Measurements from ENCODE around the gene PRR30.
A peak's percentile ranks its signal among the peaks of the same experiment; 100 is the strongest.

PRR30 gene

GRCh38 chr2:27128668-27129571 is 10.3 kb downstream of the PRR30 start:
- POLR2A ChIA-PET, result no interaction called here
- peaks cover 2 to 41% (median 32%) of the 10 kb centered on the region in 4 experiments for H3K36me3 ChIP-seq (ENCODE audit: control insufficient read depth in 4 of 4, insufficient read depth in 4 of 4, low read length in 3 of 4)
- CTCF ChIA-PET, result interaction anchor here (1.0 kb wide), 1 partner anchor 17 kb away, joined by 3 read pairs; no protein-coding TSS in a partner anchor
- H3K4me1 ChIP-seq (ENCODE audit: control extremely low read depth in 1 of 4, control insufficient read depth in 4 of 4, insufficient read depth in 4 of 4, low read length in 3 of 4), result peaks cover 5 to 17% (median 12%) of the 10 kb centered on the region in 4 experiments
- DNase-seq, result peak in 2 of 3 donors; percentile 29 to 36
- H3K9me3 ChIP-seq (ENCODE audit: control extremely low read depth in 1 of 5, control insufficient read depth in 4 of 5, insufficient read depth in 2 of 5, low read depth in 1 of 5, low read length in 4 of 5), result no peaks in the 10 kb centered on the region
- 90% methylated on average over 8 of the region's 11 CpGs for WGBS (ENCODE audit: insufficient coverage)
- no peak overlapping the region for H3K27ac ChIP-seq (ENCODE audit: insufficient read depth in 1 of 2, low read depth in 1 of 2, low read length in 2 of 2, poor library complexity in 1 of 2, severe bottlenecking in 2 of 2)
- H3K27me3 ChIP-seq (replicated peaks in 2 of 5; ENCODE audit: control insufficient read depth in 4 of 5, insufficient read depth in 5 of 5, low read length in 4 of 5), result no peaks in the 10 kb centered on the region
- H3K4me3 ChIP-seq (ENCODE audit: control insufficient read depth in 1 of 7, extremely low read depth in 1 of 7, insufficient read depth in 4 of 7, low read depth in 2 of 7, low read length in 6 of 7), result no peak overlapping the region

- Histone ChIP-seq H3K9me3 (ENCODE audit: control extremely low read depth in 1 of 5, control insufficient read depth in 4 of 5, insufficient read depth in 2 of 5, low read depth in 1 of 5, low read length in 4 of 5) (no peaks in the 10 kb centered on the region), H3K4me1 (ENCODE audit: control extremely low read depth in 1 of 4, control insufficient read depth in 4 of 4, insufficient read depth in 4 of 4, low read length in 3 of 4) (peaks cover 0 to 13% (median 11%) of the 10 kb centered on the region in 4 experiments), H3K27ac (ENCODE audit: insufficient read depth in 1 of 2, low read depth in 1 of 2, low read length in 2 of 2, poor library complexity in 1 of 2, severe bottlenecking in 2 of 2) (no peak overlapping the region), H3K27me3 (replicated peaks in 2 of 5; ENCODE audit: control insufficient read depth in 4 of 5, insufficient read depth in 5 of 5, low read length in 4 of 5) (peaks cover 0 to 2% (median 0%) of the 10 kb centered on the region in 5 experiments), H3K36me3 (ENCODE audit: control insufficient read depth in 4 of 4, insufficient read depth in 4 of 4, low read length in 3 of 4) (peaks cover 2 to 39% (median 31%) of the 10 kb centered on the region in 4 experiments), H3K4me3 (ENCODE audit: control insufficient read depth in 1 of 7, extremely low read depth in 1 of 7, insufficient read depth in 4 of 7, low read depth in 2 of 7, low read length in 6 of 7) (no peak overlapping the region)
- ChIA-PET POLR2A (no interaction called here), CTCF (interaction anchor here (1.0 kb wide), 1 partner anchor 17 kb away, joined by 3 read pairs; no protein-coding TSS in a partner anchor)
- 93% methylated on average over 7 of the region's 9 CpGs for WGBS (ENCODE audit: insufficient coverage)
- DNase-seq, result no peak
Measured at GRCh38 chr2:27127883-27128667, 11.1 kb downstream of the PRR30 start.

- Histone ChIP-seq H3K27me3 (replicated peaks in 2 of 5; ENCODE audit: control insufficient read depth in 4 of 5, insufficient read depth in 5 of 5, low read length in 4 of 5) (peaks cover 0 to 9% (median 0%) of the 10 kb centered on the region in 5 experiments), H3K4me1 (ENCODE audit: control extremely low read depth in 1 of 4, control insufficient read depth in 4 of 4, insufficient read depth in 4 of 4, low read length in 3 of 4) (peaks cover 0 to 19% (median 14%) of the 10 kb centered on the region in 4 experiments), H3K9me3 (ENCODE audit: control extremely low read depth in 1 of 5, control insufficient read depth in 4 of 5, insufficient read depth in 2 of 5, low read depth in 1 of 5, low read length in 4 of 5) (no peaks in the 10 kb centered on the region), H3K4me3 (ENCODE audit: control insufficient read depth in 1 of 7, extremely low read depth in 1 of 7, insufficient read depth in 4 of 7, low read depth in 2 of 7, low read length in 6 of 7) (no peak overlapping the region), H3K27ac (ENCODE audit: insufficient read depth in 1 of 2, low read depth in 1 of 2, low read length in 2 of 2, poor library complexity in 1 of 2, severe bottlenecking in 2 of 2) (no peak overlapping the region), H3K36me3 (ENCODE audit: control insufficient read depth in 4 of 4, insufficient read depth in 4 of 4, low read length in 3 of 4) (peaks cover 0 to 21% (median 15%) of the 10 kb centered on the region in 4 experiments)
- ChIA-PET CTCF (no interaction called here), POLR2A (interaction anchor here (0.6 kb wide), 1 partner anchor 29 kb away, joined by 3 read pairs; no protein-coding TSS in a partner anchor)
- DNase-seq, result no peak
- WGBS (ENCODE audit: insufficient coverage), result 63% methylated on average over 3 of the region's 5 CpGs
Measured at GRCh38 chr2:27126252-27126710, 12.9 kb downstream of the PRR30 start.

GRCh38 chr2:27125104-27125503 is 14.1 kb downstream of the PRR30 start:
- H3K36me3 ChIP-seq (ENCODE audit: control insufficient read depth in 4 of 4, insufficient read depth in 4 of 4, low read length in 3 of 4), result peaks cover 0 to 9% (median 6%) of the 10 kb centered on the region in 4 experiments
- no peak overlapping the region for H3K27ac ChIP-seq (ENCODE audit: insufficient read depth in 1 of 2, low read depth in 1 of 2, low read length in 2 of 2, poor library complexity in 1 of 2, severe bottlenecking in 2 of 2)
- DNase-seq, result no peak
- ChIA-PET POLR2A (no interaction called here), CTCF (interaction anchor here (2.6 to 3.0 kb wide), 2 partner anchors 8 to 23 kb away, joined by 8 to 31 read pairs; partner anchors contain the start of gene PREB)
- no peaks in the 10 kb centered on the region for H3K9me3 ChIP-seq (ENCODE audit: control extremely low read depth in 1 of 5, control insufficient read depth in 4 of 5, insufficient read depth in 2 of 5, low read depth in 1 of 5, low read length in 4 of 5)
- 100% methylated on average over 1 of the region's 3 CpGs for WGBS (ENCODE audit: insufficient coverage)
- peaks cover 0 to 19% (median 14%) of the 10 kb centered on the region in 4 experiments for H3K4me1 ChIP-seq (ENCODE audit: control extremely low read depth in 1 of 4, control insufficient read depth in 4 of 4, insufficient read depth in 4 of 4, low read length in 3 of 4)
- H3K4me3 ChIP-seq (ENCODE audit: control insufficient read depth in 1 of 7, extremely low read depth in 1 of 7, insufficient read depth in 4 of 7, low read depth in 2 of 7, low read length in 6 of 7), result no peak overlapping the region
- peaks cover 0 to 12% (median 0%) of the 10 kb centered on the region in 5 experiments for H3K27me3 ChIP-seq (replicated peaks in 2 of 5; ENCODE audit: control insufficient read depth in 4 of 5, insufficient read depth in 5 of 5, low read length in 4 of 5)

- Histone ChIP-seq H3K9me3 (ENCODE audit: control extremely low read depth in 1 of 5, control insufficient read depth in 4 of 5, insufficient read depth in 2 of 5, low read depth in 1 of 5, low read length in 4 of 5) (no peaks in the 10 kb centered on the region), H3K27me3 (replicated peaks in 2 of 5; ENCODE audit: control insufficient read depth in 4 of 5, insufficient read depth in 5 of 5, low read length in 4 of 5) (peaks cover 0 to 20% (median 0%) of the 10 kb centered on the region in 5 experiments), H3K27ac (ENCODE audit: insufficient read depth in 1 of 2, low read depth in 1 of 2, low read length in 2 of 2, poor library complexity in 1 of 2, severe bottlenecking in 2 of 2) (no peak within 1 kb of the TSS), H3K4me3 (ENCODE audit: control insufficient read depth in 1 of 7, extremely low read depth in 1 of 7, insufficient read depth in 4 of 7, low read depth in 2 of 7, low read length in 6 of 7) (peak within 1 kb of the TSS; percentile 59 to 86 (median 74)), H3K36me3 (ENCODE audit: control insufficient read depth in 4 of 4, insufficient read depth in 4 of 4, low read length in 3 of 4) (no peaks in the 10 kb centered on the region), H3K4me1 (ENCODE audit: control extremely low read depth in 1 of 4, control insufficient read depth in 4 of 4, insufficient read depth in 4 of 4, low read length in 3 of 4) (peaks cover 0 to 26% (median 21%) of the 10 kb centered on the region in 4 experiments)
- peak; percentile 52 to 79 (median 66) for DNase-seq
- 12% methylated on average over 32 of the region's 47 CpGs for WGBS (ENCODE audit: insufficient coverage)
- POLR2A ChIA-PET, result interaction anchor here (1.8 kb wide), 1 partner anchor 10 kb away, joined by 8 read pairs; the partner anchor contains the start of gene PREB
- CTCF ChIA-PET, result interaction anchor here (0.7 to 3.0 kb wide), 14 partner anchors 10 to 75 kb away, joined by 3 to 31 read pairs (median 4); partner anchors contain the start of gene PREB
Measured at GRCh38 chr2:27123302-27124150, 15.7 kb downstream of the PRR30 start, which contains the start of gene ABHD1. Gene ABHD1, plus strand, starts transcription at chr2:27123815. Its CDS starts 134 bp downstream, at chr2:27123949.

GRCh38 chr2:27122791-27123190 is 16.4 kb downstream of the PRR30 start:
- Histone ChIP-seq H3K9me3 (ENCODE audit: control extremely low read depth in 1 of 5, control insufficient read depth in 4 of 5, insufficient read depth in 2 of 5, low read depth in 1 of 5, low read length in 4 of 5) (no peaks in the 10 kb centered on the region), H3K4me1 (ENCODE audit: control extremely low read depth in 1 of 4, control insufficient read depth in 4 of 4, insufficient read depth in 4 of 4, low read length in 3 of 4) (peaks cover 0 to 33% (median 25%) of the 10 kb centered on the region in 4 experiments), H3K27ac (ENCODE audit: insufficient read depth in 1 of 2, low read depth in 1 of 2, low read length in 2 of 2, poor library complexity in 1 of 2, severe bottlenecking in 2 of 2) (no peak overlapping the region), H3K36me3 (ENCODE audit: control insufficient read depth in 4 of 4, insufficient read depth in 4 of 4, low read length in 3 of 4) (no peaks in the 10 kb centered on the region), H3K27me3 (replicated peaks in 2 of 5; ENCODE audit: control insufficient read depth in 4 of 5, insufficient read depth in 5 of 5, low read length in 4 of 5) (peaks cover 0 to 23% (median 0%) of the 10 kb centered on the region in 5 experiments), H3K4me3 (ENCODE audit: control insufficient read depth in 1 of 7, extremely low read depth in 1 of 7, insufficient read depth in 4 of 7, low read depth in 2 of 7, low read length in 6 of 7) (peak overlapping the region in 5 of 7 experiments; percentile 59 to 86 (median 82))
- DNase-seq, result no peak
- POLR2A ChIA-PET, result interaction anchor here (1.8 kb wide), 1 partner anchor 11 kb away, joined by 8 read pairs; the partner anchor contains the start of gene PREB
- WGBS (ENCODE audit: insufficient coverage), result 97% methylated on average over 7 of the region's 7 CpGs
- CTCF ChIA-PET, result interaction anchor here (0.8 to 3.0 kb wide), 10 partner anchors 9 to 75 kb away, joined by 3 to 31 read pairs (median 4); partner anchors contain the start of gene PREB
